Mesenteric fat pad (tissue), 1 donor: ENCODE results near the gene TMC2. TPM values are rescaled to one million over a fixed set of nuclear protein-coding genes. Genes with fewer than 3 reads are reported as not detected.

Experiments used
- DNase-seq: peaks from one replicate; pipeline ENCODE4 v3.0.0-alpha.2; 2020; ENCODE audit warnings: low spot score
- total RNA-seq: library from RNA; stranded (reverse); fragmentation: NEBNext Ultra II Directional; extraction: Animal tissue kit (Norgen Biotek cat#: 25700); gene quantifications from one replicate; pipeline ENCODE4 v1.2.1, GENCODE V29; 2021
- donor health status: DM: yes; HTN: yes; CAD: no.

Gene TMC2
- total RNA-seq, 1 donor from 2014 or later: 0.22 TPM

- DNase-seq: no peak
Measured at GRCh38 chr20:2624190-2624589, 87.8 kb downstream of the TMC2 start.

- no peak for DNase-seq
Measured at GRCh38 chr20:2625062-2625461, 88.7 kb downstream of the TMC2 start.

DNA sequence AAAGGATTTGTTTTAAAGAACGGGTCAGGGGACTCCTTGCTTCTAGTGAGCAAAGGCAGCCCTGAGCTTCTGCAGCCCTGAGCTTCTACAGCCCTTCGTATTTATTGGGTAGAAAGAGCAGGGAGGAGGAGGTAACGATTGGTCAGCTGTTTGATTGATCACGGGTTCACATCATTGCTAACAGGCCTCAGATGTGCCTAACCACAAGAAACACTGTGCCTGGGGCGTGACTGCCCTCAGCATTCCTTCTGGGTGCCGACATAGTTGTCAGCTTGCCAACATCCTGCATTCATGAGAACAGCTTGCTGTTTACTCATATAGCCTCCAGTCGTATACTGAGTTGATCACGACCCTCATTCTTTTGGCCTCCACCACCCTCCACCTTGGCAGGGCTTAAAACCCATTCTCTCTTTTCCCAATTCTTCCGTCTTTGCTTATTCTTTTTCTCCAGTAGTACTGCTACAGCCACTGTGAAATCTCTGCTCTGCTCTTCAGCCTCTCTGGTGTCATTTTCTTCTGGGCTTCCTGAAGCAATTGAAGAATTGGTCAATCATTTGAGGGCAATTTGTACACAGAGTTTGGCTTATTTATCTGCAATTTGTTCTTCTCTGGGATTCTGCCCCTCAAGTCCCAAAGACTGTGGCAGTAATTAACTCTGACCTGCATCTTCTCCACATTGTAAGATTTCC, 90.6 kb downstream of the TMC2 start:
- DNase-seq: no peak

- DNase-seq: no peak
Measured at GRCh38 chr20:2631228-2631627, 94.9 kb downstream of the TMC2 start.

- no peak for DNase-seq
Measured at GRCh38 chr20:2633381-2633780, 97.0 kb downstream of the TMC2 start.

- no peak for DNase-seq
Measured at GRCh38 chr20:2637246-2637645, 100.9 kb downstream of the TMC2 start.

GRCh38 chr20:2640260-2640659, 103.9 kb downstream of the TMC2 start:
- no peak for DNase-seq

GRCh38 chr20:2640899-2641298, 104.5 kb downstream of the TMC2 start:
- no peak for DNase-seq

- no peak for DNase-seq
Measured at GRCh38 chr20:2643708-2644107, 107.3 kb downstream of the TMC2 start.

DNA sequence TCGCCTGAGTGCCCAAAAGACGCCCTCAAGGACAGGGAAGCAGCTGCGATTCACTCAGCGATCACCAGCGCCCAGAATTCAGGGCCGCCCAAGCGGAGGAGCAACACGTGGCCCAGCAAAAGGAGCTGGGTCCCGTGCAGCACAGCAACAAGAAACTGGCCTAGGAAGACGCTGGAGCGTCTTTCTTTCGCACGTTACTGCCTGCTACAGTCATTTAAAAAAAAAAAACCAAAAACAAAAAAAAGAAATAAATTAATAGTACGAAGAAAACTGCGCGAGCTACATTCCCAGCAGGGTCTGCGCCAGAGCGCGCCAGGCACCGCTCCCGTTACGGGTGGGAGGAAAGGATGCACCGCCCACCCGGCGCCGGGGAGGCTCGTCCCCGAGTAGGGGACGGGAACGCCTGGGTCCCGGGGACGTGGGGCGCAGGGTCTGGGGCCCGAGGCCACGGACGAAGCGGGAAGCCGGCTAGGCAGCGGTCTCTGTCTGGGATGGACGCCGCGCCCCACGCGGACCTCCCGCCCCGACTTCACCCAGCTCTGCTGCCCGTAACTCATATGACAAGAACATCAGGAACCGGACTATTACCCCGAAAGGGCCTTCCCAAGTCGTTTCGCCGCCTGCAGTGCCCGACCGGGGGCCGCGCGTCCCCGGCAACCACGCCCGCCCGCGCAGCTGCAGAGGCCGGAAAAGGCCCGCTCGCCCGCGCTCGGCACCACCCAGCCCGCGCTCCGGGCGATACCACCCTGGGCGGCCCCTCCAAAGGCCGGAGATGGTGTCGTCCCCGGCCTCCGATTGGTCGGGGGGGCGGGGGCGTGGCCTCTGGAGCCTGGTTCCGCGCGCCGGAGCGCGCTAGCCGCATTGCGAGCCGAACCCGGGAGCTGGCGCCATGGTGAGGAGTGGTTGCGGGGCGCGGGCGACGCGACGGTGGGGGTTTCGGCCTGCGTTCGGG, 115.7 kb downstream of the TMC2 start, which contains the start of gene NOP56:
Gene NOP56, plus strand, starts transcription at position 861 of the 952 bp plus-strand sequence. Its CDS starts 29 bp downstream, at position 890.
- peak; percentile 97 for DNase-seq

DNA sequence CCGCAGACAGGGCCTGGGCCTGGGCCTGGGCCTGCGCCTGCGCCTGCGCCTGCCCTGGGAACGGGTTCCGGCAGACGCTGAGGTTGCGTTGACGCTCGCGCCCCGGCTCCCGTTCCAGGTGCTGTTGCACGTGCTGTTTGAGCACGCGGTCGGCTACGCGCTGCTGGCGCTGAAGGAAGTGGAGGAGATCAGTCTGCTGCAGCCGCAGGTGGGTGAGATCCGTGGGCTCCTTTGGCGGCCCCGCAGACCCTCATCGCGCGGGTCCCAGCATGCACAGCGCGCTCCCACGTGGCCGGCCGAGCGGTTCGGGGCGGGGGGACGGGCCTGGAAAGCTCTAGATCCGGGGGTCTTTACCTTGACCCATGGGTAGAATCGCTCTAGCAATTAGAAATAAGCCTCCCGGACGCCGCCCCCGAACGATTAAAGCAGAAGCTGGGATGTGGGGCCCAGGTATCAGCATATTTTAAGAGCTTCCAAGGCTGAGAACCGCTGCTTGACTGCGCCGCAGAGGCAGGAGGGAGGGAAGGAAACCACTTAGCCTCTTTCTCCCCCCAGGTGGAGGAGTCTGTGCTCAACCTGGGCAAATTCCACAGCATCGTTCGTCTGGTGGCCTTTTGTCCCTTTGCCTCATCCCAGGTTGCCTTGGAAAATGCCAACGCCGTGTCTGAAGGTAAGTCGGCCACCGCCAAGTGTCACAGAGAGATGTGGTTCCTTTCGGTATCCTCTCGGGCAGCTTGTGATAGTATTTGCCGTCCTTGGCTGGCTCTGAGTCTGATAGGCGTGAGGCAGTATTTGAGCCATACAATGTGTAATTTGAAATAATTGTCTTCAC, 116.6 kb downstream of the TMC2 start:
- DNase-seq: no peak

DNA sequence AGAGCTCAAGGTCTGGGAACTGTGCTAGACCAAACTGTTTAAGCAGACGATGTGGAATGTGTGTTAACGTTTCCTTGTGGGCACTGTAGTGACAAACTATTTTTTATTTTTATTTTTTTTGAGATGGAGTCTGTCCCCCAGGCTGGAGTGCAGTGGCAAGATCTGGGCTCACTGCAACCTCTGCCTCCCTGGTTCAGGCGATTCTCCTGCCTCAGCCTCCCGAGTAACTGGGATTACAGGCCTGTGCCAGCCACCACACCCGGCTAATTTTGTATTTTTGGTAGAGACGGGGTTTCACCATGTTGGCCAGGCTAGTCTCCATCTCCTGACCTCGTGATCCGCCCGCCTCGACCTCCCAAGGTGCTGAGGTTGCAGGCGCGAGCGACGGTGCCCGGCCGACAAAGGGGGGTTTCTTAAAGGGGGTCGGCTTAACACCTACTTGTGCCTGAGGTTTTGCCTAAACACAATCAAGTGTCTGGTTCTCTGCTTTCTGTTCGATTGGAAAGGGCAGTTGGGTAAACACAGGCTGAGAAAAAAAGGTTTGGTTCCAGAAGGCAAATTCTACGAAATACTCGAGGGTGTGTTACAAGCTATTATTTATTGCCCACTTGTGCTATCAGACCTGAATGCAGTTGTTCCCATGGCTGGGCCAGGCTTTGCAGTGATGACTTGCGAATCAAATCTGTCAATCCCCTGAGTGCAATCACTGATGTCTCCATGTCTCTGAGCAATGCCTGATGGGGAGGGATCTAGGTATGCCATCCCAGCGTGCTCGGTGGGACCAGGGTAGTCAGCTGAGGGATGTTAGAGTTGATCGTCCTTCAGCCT, 117.4 kb downstream of the TMC2 start:
- DNase-seq: no peak

- DNase-seq: no peak
Measured at GRCh38 chr20:2654384-2654822, 118.0 kb downstream of the TMC2 start.

DNA sequence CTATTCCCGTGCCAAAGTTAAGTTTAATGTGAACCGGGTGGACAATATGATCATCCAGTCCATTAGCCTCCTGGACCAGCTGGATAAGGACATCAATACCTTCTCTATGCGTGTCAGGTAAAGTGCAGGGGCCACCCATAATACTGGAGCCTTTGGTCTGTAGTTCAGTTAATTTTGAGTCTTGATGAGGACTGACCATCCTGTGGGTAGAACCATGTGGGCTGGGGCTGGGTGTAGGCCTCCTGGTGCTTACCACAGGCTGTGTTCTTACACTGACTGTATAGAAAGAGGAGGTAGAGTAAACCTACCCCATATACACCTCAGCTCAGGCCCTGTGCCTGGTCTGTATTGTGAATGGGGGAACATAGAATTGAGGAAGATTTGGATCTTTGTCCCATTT, 118.5 kb downstream of the TMC2 start:
- no peak for DNase-seq

DNA sequence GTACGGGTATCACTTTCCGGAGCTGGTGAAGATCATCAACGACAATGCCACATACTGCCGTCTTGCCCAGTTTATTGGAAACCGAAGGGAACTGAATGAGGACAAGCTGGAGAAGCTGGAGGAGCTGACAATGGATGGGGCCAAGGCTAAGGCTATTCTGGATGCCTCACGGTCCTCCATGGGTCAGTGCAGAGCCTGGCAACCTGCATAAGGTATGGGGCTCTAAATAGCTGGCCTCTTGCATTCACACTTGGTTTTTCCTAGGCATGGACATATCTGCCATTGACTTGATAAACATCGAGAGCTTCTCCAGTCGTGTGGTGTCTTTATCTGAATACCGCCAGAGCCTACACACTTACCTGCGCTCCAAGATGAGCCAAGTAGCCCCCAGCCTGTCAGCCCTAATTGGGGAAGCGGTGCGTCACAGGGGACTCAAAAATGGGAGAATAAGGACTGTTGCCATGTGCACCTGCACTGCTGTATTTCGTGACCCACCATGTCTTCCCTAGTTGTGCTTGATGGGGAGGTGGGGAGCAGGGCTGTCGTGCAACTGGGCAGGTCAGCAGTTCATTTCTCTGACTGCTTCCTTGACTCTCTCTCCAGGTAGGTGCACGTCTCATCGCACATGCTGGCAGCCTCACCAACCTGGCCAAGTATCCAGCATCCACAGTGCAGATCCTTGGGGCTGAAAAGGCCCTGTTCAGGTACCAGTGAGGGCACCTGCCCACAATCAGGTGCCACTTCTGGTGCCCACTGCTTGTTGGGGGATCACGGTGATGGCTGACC, 119.2 kb downstream of the TMC2 start:
- no peak for DNase-seq

DNA sequence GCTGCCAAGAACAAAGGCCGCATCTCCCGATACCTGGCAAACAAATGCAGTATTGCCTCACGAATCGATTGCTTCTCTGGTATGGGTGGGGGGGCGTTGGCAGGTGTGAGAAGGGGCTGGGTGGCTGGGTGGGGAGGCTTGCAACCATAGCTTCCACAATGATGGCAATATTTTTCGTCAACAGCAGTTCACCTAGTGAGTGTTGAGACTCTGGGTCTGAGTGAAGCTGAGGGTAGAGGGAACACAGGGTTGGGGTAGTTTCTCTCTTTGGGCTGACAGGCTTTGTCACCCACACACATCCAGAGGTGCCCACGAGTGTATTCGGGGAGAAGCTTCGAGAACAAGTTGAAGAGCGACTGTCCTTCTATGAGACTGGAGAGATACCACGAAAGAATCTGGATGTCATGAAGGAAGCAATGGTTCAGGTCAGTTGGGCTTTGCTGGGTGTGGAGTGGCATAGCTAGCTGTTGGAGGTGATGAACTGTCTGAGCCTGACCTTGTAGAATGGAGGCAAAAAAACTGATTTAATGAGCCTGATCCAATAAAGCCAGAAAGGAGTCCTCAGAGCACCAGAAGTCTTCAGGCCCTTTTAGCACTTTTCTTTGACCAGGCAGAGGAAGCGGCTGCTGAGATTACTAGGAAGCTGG, 120.2 kb downstream of the TMC2 start:
- DNase-seq: no peak

GRCh38 chr20:2657241-2657640, 120.9 kb downstream of the TMC2 start:
- DNase-seq: no peak

- DNase-seq: no peak
Measured at GRCh38 chr20:2657674-2658073, 121.3 kb downstream of the TMC2 start.
